ENCODE measurements around the gene TAF4.

DNA sequence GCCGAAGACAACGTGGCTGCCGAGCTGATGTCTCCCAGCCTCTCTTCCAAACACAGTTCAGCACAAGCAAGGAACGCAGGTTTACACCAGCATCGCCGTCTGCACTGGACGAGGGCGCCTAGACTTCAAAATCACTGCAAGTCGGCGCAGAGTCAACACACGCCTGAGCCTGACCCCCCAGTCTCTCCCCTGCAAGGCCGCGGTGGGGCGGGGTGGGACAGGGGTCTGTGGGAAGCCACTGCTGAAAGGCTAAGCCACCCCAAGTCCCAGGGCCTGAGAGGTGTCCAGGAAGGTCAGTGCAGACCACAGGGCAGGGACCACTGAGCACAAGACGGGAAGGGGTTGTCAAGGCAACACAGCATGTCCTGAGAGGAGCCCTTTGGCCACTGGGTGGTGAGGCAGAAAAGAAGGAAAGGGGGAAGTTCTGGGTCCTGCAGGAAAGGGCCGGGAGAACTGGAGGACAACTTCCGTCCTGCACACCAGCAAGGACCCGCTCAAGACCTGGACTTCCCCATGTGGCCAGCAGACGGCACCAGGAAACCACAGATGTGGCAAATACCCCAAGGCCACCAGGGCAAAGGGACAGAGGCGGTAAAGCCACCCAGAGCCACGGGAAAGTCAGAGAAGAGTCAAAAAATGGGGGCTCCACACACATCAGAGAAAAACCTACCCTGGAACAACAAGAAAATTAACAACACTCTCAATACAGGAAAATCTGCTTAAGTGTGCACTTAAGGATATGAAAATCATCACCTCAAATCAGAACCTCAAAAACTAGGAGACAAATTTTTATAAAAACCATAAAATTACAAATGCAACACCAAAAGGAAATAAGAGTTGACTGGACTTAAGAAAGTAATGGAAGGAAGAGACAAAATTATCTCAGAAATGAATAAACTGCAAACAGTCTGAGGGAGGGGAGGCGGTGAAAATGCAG lies 84.8 kb downstream of the TAF4 start:
- no peak for TF ChIP-seq YY1 (IDR thresholded peaks at IDR 0.05; ENCODE audit: insufficient read depth, insufficient read length)
- TF ChIP-seq ZNF274 (IDR thresholded peaks at IDR 0.05; ENCODE audit: low read depth, low read length) = no peak
- no peak for TF ChIP-seq SUZ12 (IDR thresholded peaks at IDR 0.05; ENCODE audit: extremely low read depth, insufficient read depth, insufficient read length)

All from NT2/D1 (cell line).